Bronchial epithelial cell (primary cell): ENCODE measurements around the gene CORO2B. TPM values are rescaled to one million over a fixed set of nuclear protein-coding genes. Genes with fewer than 3 reads are reported as not detected.

ENCODE experiments used
- DNase-seq: peaks from one replicate; pipeline ENCODE4 v3.0.0-alpha.2; 2010; ENCODE audit warnings: low read depth
- FAIRE-seq: peaks from 2 replicates; lab custom pipeline; 2011; peaks lifted over from hg19 to GRCh38; lab: Jason Lieb, UNC
- H3K27me3 ChIP-seq: 2 replicates; pipeline ENCODE4 v1.5.1; 2011; ENCODE audit warnings: low read length; ENCODE audit not compliant: control insufficient read depth, insufficient read depth
- H3K36me3 ChIP-seq: 2 replicates; pipeline ENCODE4 v1.5.1; 2011; ENCODE audit warnings: low read length; ENCODE audit not compliant: control insufficient read depth, insufficient read depth
- H3K4me3 ChIP-seq: 2 replicates; pipeline ENCODE4 v1.5.1; 2011; ENCODE audit warnings: mild to moderate bottlenecking, low read depth, low read length, control low read depth
- CTCF ChIP-seq: IDR thresholded peaks from 2 replicates; pipeline ENCODE4 v1.5.1; 2011; ENCODE audit warnings: mild to moderate bottlenecking, moderate library complexity, low read length, control low read depth, inconsistent platforms; ENCODE audit not compliant: insufficient read depth, severe bottlenecking
- total RNA-seq: library from RNA; depleted of rRNA; stranded (reverse); fragments of >200 nt; gene quantifications from 2 replicates; pipeline ENCODE4 v1.2.1, GENCODE V29; 2014

CORO2B gene
- total RNA-seq, 1 donor from 2014 or later, result under 0.01 TPM

DNA sequence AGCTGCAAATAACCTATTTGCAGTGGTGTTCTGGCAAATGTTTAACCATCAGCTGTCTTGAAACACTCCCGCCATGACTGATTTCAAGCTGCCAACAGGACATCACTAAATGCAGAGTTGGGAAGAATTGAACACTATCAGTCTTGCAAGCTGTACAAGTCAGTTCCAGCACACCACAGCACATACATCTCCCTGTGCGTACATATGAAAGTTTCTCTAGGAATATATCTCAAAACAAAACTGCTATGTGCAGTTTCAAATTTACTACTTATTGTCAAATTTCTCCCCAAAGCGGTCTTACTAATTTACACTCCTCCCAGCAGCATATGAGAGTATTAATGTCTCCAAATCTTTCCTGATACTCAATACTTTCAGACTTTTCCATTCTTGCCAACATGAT, 30.4 kb upstream of the CORO2B start:
- no peak overlapping the region for H3K4me3 ChIP-seq
- peaks cover 3% of the 10 kb centered on the region for H3K27me3 ChIP-seq
- FAIRE-seq, result no peak
- no peak for TF ChIP-seq CTCF
- DNase-seq, result no peak
- H3K36me3 ChIP-seq, result no peaks in the 10 kb centered on the region

GRCh38 chr15:68550004-68550403, 28.8 kb upstream of the CORO2B start:
- TF ChIP-seq CTCF, result no peak
- H3K27me3 ChIP-seq, result peaks cover 2% of the 10 kb centered on the region
- H3K4me3 ChIP-seq, result no peak overlapping the region
- no peaks in the 10 kb centered on the region for H3K36me3 ChIP-seq
- FAIRE-seq (no peak), DNase-seq (no peak)

GRCh38 chr15:68550498-68551295, 28.1 kb upstream of the CORO2B start:
- no peak overlapping the region for H3K4me3 ChIP-seq
- no peaks in the 10 kb centered on the region for H3K36me3 ChIP-seq
- DNase-seq, result peak; percentile 45
- peak; percentile 88 for TF ChIP-seq CTCF
- peaks cover 2% of the 10 kb centered on the region for H3K27me3 ChIP-seq
- no peak for FAIRE-seq

- DNase-seq (no peak), FAIRE-seq (no peak)
- no peaks in the 10 kb centered on the region for H3K36me3 ChIP-seq
- H3K4me3 ChIP-seq, result no peak overlapping the region
- H3K27me3 ChIP-seq, result peaks cover 2% of the 10 kb centered on the region
- no peak for TF ChIP-seq CTCF
Measured at GRCh38 chr15:68551296-68551635, 27.5 kb upstream of the CORO2B start.

- FAIRE-seq (no peak), DNase-seq (no peak)
- H3K36me3 ChIP-seq, result no peaks in the 10 kb centered on the region
- H3K4me3 ChIP-seq, result no peak overlapping the region
- peaks cover 2% of the 10 kb centered on the region for H3K27me3 ChIP-seq
- no peak for TF ChIP-seq CTCF
Measured at GRCh38 chr15:68552344-68552743, 26.4 kb upstream of the CORO2B start.

- peak; percentile 14 for DNase-seq
- Histone ChIP-seq H3K4me3 (no peak overlapping the region), H3K36me3 (no peaks in the 10 kb centered on the region), H3K27me3 (peaks cover 2% of the 10 kb centered on the region)
- no peak for TF ChIP-seq CTCF
- FAIRE-seq, result no peak
Measured at GRCh38 chr15:68552773-68553172, 26.0 kb upstream of the CORO2B start.
